ENCODE measurements around the gene XRN2. TPM values are rescaled to one million over a fixed set of nuclear protein-coding genes. Genes with fewer than 3 reads are reported as not detected.
A peak's percentile ranks its signal among the peaks of the same experiment; 100 is the strongest.

XRN2 gene
- total RNA-seq, 1 donor from 2014 or later: 62.1 TPM

DNA sequence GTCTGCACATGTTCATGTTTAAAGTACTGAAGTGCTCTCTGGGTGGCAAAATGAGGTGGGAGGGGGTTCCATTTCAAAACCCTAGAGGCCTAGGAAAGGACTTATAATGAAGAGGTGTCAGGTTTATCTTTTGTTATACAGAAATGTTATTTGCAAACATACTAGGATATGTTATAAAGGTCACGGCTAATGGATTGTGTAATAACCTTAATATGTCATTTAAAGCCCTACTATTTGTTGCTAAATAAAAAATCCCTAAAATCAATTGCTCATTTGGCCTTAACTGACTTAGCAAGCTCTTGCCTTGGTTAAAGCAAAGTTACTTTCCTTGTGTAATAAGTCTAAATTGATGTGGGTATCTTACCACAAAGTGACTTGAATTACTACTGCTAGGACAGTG lies 85.4 kb downstream of the XRN2 start:
- Histone ChIP-seq H3K36me3 (peaks cover 64% of the 10 kb centered on the region), H3K27me3 (ENCODE audit: low read depth) (peaks cover 29% of the 10 kb centered on the region), H3K4me3 (no peak overlapping the region), H3K27ac (no peak overlapping the region), H3K9me3 (no peaks in the 10 kb centered on the region), H3K4me1 (peaks cover 5% of the 10 kb centered on the region)
- DNase-seq (no peak), ATAC-seq (no peak)
- TF ChIP-seq, protein P1, sequence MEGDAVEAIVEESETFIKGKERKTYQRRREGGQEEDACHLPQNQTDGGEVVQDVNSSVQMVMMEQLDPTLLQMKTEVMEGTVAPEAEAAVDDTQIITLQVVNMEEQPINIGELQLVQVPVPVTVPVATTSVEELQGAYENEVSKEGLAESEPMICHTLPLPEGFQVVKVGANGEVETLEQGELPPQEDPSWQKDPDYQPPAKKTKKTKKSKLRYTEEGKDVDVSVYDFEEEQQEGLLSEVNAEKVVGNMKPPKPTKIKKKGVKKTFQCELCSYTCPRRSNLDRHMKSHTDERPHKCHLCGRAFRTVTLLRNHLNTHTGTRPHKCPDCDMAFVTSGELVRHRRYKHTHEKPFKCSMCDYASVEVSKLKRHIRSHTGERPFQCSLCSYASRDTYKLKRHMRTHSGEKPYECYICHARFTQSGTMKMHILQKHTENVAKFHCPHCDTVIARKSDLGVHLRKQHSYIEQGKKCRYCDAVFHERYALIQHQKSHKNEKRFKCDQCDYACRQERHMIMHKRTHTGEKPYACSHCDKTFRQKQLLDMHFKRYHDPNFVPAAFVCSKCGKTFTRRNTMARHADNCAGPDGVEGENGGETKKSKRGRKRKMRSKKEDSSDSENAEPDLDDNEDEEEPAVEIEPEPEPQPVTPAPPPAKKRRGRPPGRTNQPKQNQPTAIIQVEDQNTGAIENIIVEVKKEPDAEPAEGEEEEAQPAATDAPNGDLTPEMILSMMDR (IDR thresholded peaks at IDR 0.05): no peak
- intact Hi-C loops (cut with DNase I): no loop called here

DNA sequence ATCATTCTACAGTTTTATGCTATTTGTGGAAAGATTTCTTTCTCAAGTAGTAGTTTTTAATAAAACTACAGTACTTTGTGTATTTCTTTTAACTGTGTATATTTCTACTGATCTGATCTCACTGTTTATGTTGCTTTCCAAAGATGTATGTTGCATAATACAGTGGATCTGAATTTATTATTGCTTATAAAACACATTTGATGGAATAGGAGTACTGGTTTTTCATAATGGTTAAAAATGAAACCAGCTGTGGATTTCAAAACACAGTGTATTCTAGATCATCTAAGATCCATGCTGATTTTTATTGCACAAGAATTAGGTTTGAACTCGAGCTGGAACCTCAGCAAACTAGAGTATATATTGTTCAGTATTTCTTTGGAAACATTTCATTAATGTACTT lies 86.2 kb downstream of the XRN2 start:
- no peak overlapping the region for H3K4me3 ChIP-seq
- H3K27ac ChIP-seq: no peak overlapping the region
- H3K9me3 ChIP-seq: no peaks in the 10 kb centered on the region
- peaks cover 37% of the 10 kb centered on the region for H3K27me3 ChIP-seq (ENCODE audit: low read depth)
- TF ChIP-seq, protein P1 (IDR thresholded peaks at IDR 0.05): no peak
- intact Hi-C loops (cut with DNase I): no loop called here
- ATAC-seq (no peak), DNase-seq (no peak)
- H3K4me1 ChIP-seq: peaks cover 5% of the 10 kb centered on the region
- H3K36me3 ChIP-seq: peaks cover 56% of the 10 kb centered on the region

DNA sequence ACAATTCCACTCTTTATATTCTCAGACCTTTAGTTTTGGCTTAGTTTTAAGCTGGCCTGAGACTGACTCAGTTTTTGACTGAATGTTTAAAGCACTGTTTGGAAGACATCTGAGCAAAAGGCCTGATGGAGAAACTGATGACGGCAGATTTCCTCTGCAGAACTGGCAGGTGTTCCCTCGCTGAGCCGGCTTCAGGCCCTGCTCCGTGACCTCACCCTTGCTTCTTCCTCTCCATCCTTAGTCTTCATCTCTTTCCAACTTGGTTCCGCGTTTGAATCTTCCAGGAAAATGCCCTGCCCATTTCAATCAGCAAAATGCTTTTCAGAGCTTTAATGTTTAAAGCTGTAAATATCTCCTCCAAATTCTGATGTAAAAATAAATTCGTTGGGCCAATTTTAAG lies 87.6 kb downstream of the XRN2 start:
- H3K36me3 ChIP-seq: peaks cover 44% of the 10 kb centered on the region
- peaks cover 5% of the 10 kb centered on the region for H3K4me1 ChIP-seq
- H3K27me3 ChIP-seq (ENCODE audit: low read depth): peaks cover 51% of the 10 kb centered on the region
- intact Hi-C loops (cut with DNase I): no loop called here
- DNase-seq (no peak), ATAC-seq (no peak)
- TF ChIP-seq, protein P1 (IDR thresholded peaks at IDR 0.05): no peak
- H3K4me3 ChIP-seq: no peak overlapping the region
- H3K9me3 ChIP-seq: no peaks in the 10 kb centered on the region
- no peak overlapping the region for H3K27ac ChIP-seq

DNA sequence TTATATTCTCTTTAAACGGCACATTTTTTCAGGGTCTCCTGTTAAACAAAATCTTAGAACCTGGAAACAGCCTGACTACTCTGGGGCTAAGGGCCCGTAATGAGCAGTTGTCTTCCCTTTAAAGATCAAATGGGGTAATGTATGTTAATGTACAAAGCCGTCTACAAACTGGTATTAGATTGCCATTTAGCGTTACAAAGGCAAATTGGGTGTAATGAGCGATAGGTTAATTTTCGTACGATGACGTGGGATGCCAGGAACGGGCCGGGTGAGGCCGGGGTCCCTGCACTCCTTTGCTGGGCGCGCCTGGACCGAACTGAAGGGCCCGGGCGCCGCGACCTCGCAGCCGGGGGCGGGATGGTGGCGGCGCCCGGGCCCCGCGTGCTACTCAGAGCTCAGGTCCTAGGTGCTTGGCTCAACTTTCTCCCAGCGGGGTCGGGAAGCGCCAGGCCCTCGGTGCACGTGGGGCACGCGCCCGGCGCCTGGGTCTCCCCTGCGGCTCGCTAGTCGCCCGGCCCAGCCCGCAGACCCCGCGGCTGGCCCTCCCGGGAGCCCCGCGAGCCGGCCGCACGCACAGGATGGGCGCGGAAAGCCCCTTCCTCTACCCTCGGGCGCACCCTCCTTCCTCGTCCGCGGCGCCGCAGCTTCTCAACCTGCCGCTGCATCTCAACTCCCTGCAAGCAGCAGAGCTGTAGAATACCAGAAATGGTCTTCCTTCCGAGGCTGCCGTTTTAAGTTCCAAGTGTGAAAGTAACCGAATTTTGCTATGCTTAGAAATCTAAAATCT lies 88.2 kb downstream of the XRN2 start:
- ATAC-seq (peak in 1 of 2 donors; percentile 27), DNase-seq (no peak)
- no peak overlapping the region for H3K4me3 ChIP-seq
- H3K27ac ChIP-seq: no peak overlapping the region
- intact Hi-C loops (cut with DNase I): no loop called here
- peaks cover 38% of the 10 kb centered on the region for H3K36me3 ChIP-seq
- H3K9me3 ChIP-seq: no peaks in the 10 kb centered on the region
- TF ChIP-seq, protein P1 (IDR thresholded peaks at IDR 0.05): no peak
- H3K4me1 ChIP-seq: peaks cover 9% of the 10 kb centered on the region
- peaks cover 57% of the 10 kb centered on the region for H3K27me3 ChIP-seq (ENCODE audit: low read depth)

DNA sequence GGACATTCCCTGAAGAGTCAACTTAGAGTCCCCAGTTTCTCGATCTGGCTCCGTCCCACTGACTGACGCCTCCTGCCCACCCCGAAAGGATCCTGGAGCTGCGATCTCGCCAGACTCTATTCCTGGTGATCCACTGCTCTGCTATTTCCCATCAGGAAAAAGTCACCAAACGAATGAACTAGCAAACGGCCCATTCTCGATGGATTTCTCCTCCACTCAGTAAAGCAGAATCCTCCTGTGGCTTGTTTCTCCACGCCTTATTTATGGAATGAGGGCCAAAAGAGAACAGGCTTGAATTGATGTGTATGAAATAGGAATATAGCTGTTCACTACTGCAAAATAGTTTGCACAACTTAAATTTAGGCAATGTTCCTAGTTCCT lies 88.8 kb downstream of the XRN2 start:
- no peak overlapping the region for H3K27ac ChIP-seq
- H3K27me3 ChIP-seq (ENCODE audit: low read depth): peaks cover 63% of the 10 kb centered on the region
- no peak overlapping the region for H3K4me3 ChIP-seq
- ATAC-seq (no peak), DNase-seq (no peak)
- H3K4me1 ChIP-seq: peaks cover 10% of the 10 kb centered on the region
- intact Hi-C loops (cut with DNase I): no loop called here
- TF ChIP-seq, protein P1 (IDR thresholded peaks at IDR 0.05): no peak
- H3K9me3 ChIP-seq: no peaks in the 10 kb centered on the region
- H3K36me3 ChIP-seq: peaks cover 32% of the 10 kb centered on the region
